ENCODE results near the gene AUTS2. TPM values are rescaled to one million over a fixed set of nuclear protein-coding genes. Genes with fewer than 3 reads are reported as not detected.

The AUTS2 gene
- total RNA-seq, 1 experiment from 2014 or later: 256 TPM

- H4K91ac ChIP-seq (ENCODE audit: insufficient read length, low read depth, low read length): no peak overlapping the region
- Mint-ChIP-seq H3K4me3 (no peak overlapping the region), H3K27ac (no peak overlapping the region), H3K9me3 (peaks cover 2 to 7% of the 10 kb centered on the region in 2 experiments; a peak in 3 of 5 replicates), H3K4me1 (no peaks in the 10 kb centered on the region), H3K36me3 (ENCODE audit: insufficient read depth in 1 of 3, low read depth in 3 of 3) (peaks cover 0 to 2% (median 0%) of the 10 kb centered on the region in 3 experiments; a peak in 2 of 7 replicates), H3K27me3 (ENCODE audit: low read depth) (peaks cover 3% of the 10 kb centered on the region; the same call in 1 of the 2 replicates)
- no peak overlapping the region for H3K4me2 ChIP-seq (ENCODE audit: insufficient read depth, insufficient read length, low read length)
- H4K5ac ChIP-seq (ENCODE audit: insufficient read length, low read depth, low read length): no peak overlapping the region
- no peak overlapping the region for H2BK20ac ChIP-seq (ENCODE audit: low read depth, low read length, poor library complexity, severe bottlenecking)
- H3K14ac ChIP-seq (ENCODE audit: insufficient read depth, low read length): no peak overlapping the region
- H3K9me3 ChIP-seq (ENCODE audit: control insufficient read depth, low read depth, low read length): no peaks in the 10 kb centered on the region
- H3K18ac ChIP-seq (ENCODE audit: insufficient read length, low read depth, low read length): no peak overlapping the region
- H3K27me3 ChIP-seq (ENCODE audit: insufficient read depth, low read length): no peaks in the 10 kb centered on the region
- H2AK5ac ChIP-seq (ENCODE audit: insufficient read length, low read length): no peak overlapping the region
- H3K79me2 ChIP-seq (ENCODE audit: insufficient read depth, low read length): no peaks in the 10 kb centered on the region
- no peaks in the 10 kb centered on the region for H3K4me1 ChIP-seq (ENCODE audit: insufficient read depth, low read length)
- no peaks in the 10 kb centered on the region for H3K23me2 ChIP-seq (ENCODE audit: insufficient read length, low read depth, low read length, poor library complexity, severe bottlenecking)
- H3K56ac ChIP-seq (ENCODE audit: insufficient read length, low read depth, low read length): no peak overlapping the region
- no peak overlapping the region for H3K4ac ChIP-seq (ENCODE audit: low read depth, low read length)
- H2BK120ac ChIP-seq (ENCODE audit: low read depth, low read length, poor library complexity, severe bottlenecking): no peak overlapping the region
- H2BK5ac ChIP-seq (ENCODE audit: insufficient read length, low read length): no peak overlapping the region
- no peak overlapping the region for H3K9ac ChIP-seq (ENCODE audit: extremely low read depth, insufficient read length, low read length)
- no peak overlapping the region for H3K23ac ChIP-seq (ENCODE audit: insufficient read length, low read depth, low read length)
- no peak overlapping the region for H2AFZ ChIP-seq (ENCODE audit: low read length)
- TF ChIP-seq CTCF (conservative IDR thresholded peaks at IDR 0.05): no peak
- H4K20me1 ChIP-seq (ENCODE audit: control insufficient read depth, insufficient read depth, insufficient read length): no peaks in the 10 kb centered on the region
- no peak overlapping the region for H4K8ac ChIP-seq (replicated peaks; ENCODE audit: insufficient read length, low read depth, low read length)
- WGBS (ENCODE audit: extremely low coverage, insufficient read length, low lambda C conversion rate): no CpG with 5 or more reads among the region's 3 CpGs
- no peak for DNase-seq
- no peak overlapping the region for H2BK12ac ChIP-seq (ENCODE audit: insufficient read length, low read depth, low read length)
- no peaks in the 10 kb centered on the region for H3K79me1 ChIP-seq (ENCODE audit: insufficient read depth, low read depth, low read length, poor library complexity, severe bottlenecking)
- no peak overlapping the region for H3K27ac ChIP-seq (ENCODE audit: insufficient read length, low read depth, low read length)
- H3T11ph ChIP-seq (ENCODE audit: low read length): no peak overlapping the region
- no peak overlapping the region for H2BK15ac ChIP-seq (ENCODE audit: low read depth, low read length)
Measured at GRCh38 chr7:70527520-70528115, 929.3 kb downstream of the AUTS2 start.

Measured in H9 (cell line).